ENCODE measurements around the gene TLE6.
"Not testable (repeated sequence)": the region's sequence is repeated elsewhere in the genome, so short reads cannot be mapped to it uniquely, and the experiment has no call there.

TLE6 gene

GRCh38 chr19:3028305-3029064 is 51.1 kb downstream of the TLE6 start:
- DNase-seq (ENCODE audit: low read depth in 2 of 2) = no peak

DNA sequence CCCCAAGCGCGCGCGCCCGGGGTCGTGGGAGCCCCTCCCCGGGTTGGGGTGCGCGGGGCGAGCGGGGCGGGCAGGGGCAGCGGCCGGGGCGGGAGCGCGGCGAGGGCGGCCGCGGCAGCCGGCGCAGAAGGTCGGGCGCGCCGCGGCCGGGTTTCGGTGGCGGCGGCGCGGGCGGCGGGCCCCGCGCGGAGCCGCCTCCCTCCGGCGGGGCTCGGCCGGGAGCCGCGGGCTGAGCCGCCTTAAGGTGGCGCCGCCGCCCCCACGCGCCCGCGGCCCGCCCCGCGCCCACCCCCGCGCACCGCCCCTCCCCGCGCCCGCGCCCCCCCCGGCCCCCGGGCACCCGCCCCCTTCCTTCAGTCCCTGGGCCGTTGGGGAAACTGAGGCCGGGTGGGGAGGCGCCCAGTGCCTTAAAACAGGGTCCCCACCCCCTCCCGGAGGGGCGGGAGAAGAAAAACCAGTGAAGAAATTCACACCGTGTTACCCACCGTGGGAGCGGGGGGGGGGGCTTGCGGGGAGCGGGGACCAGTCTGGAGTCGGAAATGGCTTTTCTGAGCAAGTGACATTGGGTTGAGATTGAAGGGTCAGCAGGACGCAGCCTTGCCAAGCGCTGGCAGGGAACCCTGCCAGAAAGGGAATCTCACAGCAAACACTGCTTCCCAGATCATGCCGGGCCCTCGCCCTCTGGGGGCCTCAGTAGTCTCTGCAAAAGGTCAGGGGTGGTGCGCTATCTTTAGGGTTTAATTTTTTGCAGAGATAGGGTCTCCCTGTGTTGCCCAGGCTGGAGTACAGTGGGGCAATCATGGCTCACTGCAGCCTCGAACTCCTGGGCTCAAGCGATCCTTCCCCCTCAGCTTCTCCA is 51.9 kb downstream of the TLE6 start, which contains the start of gene TLE2:
TLE2 (minus strand) TSS at position 216 of the 859 bp plus-strand sequence. CDS start 376 bp downstream, outside the sequence.
- no peak for DNase-seq (ENCODE audit: low read depth in 2 of 2)

DNA sequence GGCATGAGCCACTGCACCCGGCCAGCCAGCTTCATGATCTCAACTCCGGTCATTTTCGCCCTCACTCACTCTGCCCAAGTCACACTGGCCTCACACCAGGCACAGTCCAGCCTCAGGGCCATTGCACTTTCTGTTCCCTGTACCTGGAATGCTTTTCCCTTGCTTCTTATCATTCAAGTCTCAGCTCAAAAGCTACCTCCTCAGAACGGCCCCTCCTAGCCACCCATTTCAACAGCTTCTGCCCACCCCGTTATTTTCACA is 54.2 kb downstream of the TLE6 start:
- no peak for DNase-seq (ENCODE audit: low read depth in 2 of 2)

- no peak for DNase-seq (ENCODE audit: low read depth in 2 of 2)
Measured at GRCh38 chr19:3033595-3034405, 56.4 kb downstream of the TLE6 start.

DNA sequence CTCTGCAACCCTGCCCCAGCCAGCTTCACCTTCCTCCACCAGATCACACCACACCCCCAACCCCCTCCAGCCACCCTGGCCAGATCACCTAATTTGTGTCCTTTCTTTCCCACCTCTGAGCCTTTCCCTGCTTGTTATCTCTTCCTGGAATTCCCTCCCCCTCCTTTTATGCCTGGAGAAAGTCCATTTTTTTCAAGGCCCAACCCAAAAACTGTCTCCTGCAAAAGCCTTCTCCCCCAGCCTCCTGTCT is 57.0 kb downstream of the TLE6 start:
- DNase-seq (ENCODE audit: low read depth in 2 of 2) = no peak

- peak; percentile 41 to 42 for DNase-seq (ENCODE audit: low read depth in 2 of 2)
Measured at GRCh38 chr19:3034656-3035541, 57.5 kb downstream of the TLE6 start.

DNA sequence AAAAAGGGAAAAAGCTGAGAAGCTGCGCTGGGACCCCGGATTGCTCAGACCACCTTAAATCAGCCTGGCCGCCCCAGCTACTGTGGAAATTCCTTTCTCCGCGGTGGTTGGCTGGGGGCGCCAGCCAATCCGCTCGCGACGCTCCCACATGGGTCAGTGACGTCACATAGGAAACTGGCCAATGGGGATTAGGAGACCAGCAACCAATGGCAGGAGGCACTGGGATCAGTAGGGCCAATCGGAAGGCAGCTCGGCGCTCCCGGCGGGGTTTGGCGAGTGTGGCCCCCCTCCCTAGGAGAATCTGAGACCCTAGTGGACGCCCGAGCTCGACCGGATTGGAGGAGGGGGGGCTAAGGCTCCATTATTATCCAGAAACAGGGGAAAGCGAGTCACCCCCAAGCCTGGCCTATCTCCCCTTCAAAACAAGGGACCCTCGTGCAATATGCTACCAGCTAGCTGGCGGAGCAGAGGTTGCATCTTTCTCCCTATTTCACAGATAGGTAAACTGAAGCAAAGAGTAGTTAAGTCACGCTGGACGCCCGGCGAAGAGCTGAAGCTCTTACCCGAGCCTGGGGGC is 58.3 kb downstream of the TLE6 start:
- peak; percentile 87 to 94 for DNase-seq (ENCODE audit: low read depth in 2 of 2)

- peak; percentile 73 to 83 for DNase-seq (ENCODE audit: low read depth in 2 of 2)
Measured at GRCh38 chr19:3036119-3036976, 59.0 kb downstream of the TLE6 start.

GRCh38 chr19:3036977-3037544 is 59.7 kb downstream of the TLE6 start:
- DNase-seq (ENCODE audit: low read depth in 2 of 2) = not testable (repeated sequence)

DNA sequence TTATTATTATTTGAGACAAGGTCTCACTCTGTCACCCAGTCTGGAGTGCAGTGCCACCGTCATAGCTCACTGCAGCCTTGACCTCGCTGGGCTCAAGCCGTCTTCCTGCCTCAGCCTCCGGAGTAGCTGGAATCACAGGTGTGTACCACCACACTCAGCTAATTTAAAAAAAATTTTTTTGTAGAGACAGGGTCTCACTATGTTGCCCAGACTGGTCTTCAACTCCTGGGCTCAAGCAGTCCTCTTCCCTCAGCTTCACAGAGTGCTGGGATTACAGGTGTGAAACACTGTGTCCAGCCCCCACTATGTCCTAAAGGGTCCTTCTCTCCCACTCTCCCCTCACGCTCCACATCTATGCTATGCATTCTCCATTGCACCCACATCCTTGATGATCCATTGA is 60.9 kb downstream of the TLE6 start:
- no peak for DNase-seq (ENCODE audit: low read depth in 2 of 2)

DNA sequence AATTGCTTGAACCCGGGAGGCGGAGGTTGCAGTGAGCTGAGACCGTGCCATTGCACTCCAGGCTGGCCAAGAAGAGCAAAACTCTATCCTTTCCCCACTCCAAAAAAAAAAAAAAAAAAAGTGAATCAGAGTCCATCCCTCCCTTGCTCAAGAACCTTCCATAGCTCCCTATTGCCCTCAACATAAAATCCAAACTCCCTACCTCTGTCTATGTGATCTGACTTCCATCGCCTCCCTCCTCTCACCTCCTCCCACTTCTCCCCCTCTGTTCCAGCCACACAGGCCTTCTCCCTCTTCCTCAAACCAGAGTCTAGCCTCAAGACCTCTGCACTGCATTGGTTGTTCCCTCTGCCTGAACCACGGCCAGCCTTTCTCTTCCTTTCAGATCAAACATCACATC is 61.8 kb downstream of the TLE6 start:
- DNase-seq (ENCODE audit: low read depth in 2 of 2) = no peak

DNA sequence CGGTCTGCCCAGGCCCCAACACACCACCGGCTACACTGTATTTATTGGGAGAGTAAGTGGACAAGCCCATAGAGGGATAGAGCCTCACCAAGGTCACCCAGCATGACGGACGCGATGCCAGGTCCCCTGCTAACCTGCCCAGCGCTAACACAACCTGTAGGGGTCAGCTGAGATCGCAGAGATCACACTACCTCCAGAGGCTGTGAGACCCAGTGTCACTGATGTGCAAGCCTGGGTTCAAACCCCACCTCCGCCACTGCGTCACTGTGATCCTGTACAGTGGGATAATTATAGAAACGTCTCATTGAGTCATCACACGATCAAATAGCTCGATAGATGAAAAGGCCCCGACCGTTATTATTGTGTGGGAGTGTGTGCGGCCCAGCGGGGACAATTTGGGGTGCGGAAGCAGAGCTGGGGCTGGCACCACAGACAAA is 62.3 kb downstream of the TLE6 start:
- no peak for DNase-seq (ENCODE audit: low read depth in 2 of 2)

DNA sequence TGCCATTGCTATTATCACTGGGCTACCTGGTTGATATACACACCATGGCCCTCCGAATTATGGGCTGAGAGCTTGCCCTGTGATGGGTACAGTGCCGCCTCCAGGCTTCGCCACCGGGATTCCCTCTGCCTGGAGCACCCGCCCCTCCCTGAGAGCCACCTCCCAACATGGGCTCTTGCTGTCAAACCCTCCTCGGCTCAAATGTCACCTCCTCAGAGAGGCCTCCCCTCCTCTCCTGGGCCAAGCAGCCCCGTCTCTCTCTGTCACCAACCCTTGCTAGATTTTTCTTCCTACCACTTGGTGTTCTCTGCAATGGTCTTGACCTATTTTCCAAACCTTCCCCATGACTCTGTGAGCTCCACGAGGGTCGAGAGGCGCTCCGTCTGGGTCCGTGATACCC is 64.0 kb downstream of the TLE6 start:
- DNase-seq (ENCODE audit: low read depth in 2 of 2) = no peak

GRCh38 chr19:3041761-3042620 is 64.6 kb downstream of the TLE6 start:
- no peak for DNase-seq (ENCODE audit: low read depth in 2 of 2)

DNA sequence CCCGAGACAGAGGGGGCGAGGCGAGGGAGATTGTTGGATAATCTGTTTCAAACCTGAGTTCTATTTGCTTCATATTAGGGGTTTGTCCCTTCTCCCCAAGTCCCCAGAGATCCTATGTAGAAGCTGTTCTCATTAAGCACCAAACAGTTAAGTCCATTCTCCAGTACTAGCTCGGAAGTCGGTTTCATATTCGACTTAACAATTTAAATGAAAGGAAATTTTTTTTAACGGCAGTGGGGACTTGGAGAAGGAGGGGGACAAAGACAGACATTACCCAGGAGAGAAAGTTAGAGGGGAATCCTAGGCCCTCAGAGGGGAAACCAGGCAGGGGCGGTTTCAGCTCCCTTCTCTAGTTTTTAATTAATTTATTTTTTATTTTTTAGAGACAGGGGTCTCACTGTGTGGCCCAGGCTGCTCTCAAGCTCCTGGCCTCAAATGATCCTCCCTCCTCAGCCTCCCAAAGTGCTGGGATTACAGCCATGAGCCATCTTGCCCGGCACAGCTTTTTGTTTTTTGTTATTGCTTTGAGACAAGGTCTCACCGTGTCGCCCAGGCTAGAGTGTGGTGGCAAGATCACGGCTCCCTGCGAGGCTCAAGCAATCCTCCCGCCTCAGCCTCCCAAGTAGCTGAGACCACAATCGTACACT is 65.4 kb downstream of the TLE6 start:
- DNase-seq (ENCODE audit: low read depth in 2 of 2) = no peak
